Right lobe of liver (tissue), 4 donors: Measurements from ENCODE around the gene ARL2.

Experiments
- POLR2A ChIP-seq: fragments of 450-650 bp; IDR thresholded peaks from one replicate; pipeline ENCODE4 v1.6.1; 2017; ENCODE audit warnings: antibody characterized with exemption, mild to moderate bottlenecking
- TF ChIP-seq, protein P1 (sequence below), 4 donors: fragments of 200-600 bp in 3 of 4; fragments of 450-650 bp in 1 of 4; IDR thresholded peaks; one replicate each; pipeline versions ENCODE4 v1.5.1 to v1.8.0; 2016 to 2022; ENCODE audit warnings: antibody characterized with exemption in 4 of 4, mild to moderate bottlenecking in 2 of 4
- donor health status: DM: no; HTN: no; CAD: no.
- donor health status: DM: no; HTN: no; CAD: no.
- donor health status: DM: no; HTN: yes; CAD: no.

- TF ChIP-seq, protein P1, sequence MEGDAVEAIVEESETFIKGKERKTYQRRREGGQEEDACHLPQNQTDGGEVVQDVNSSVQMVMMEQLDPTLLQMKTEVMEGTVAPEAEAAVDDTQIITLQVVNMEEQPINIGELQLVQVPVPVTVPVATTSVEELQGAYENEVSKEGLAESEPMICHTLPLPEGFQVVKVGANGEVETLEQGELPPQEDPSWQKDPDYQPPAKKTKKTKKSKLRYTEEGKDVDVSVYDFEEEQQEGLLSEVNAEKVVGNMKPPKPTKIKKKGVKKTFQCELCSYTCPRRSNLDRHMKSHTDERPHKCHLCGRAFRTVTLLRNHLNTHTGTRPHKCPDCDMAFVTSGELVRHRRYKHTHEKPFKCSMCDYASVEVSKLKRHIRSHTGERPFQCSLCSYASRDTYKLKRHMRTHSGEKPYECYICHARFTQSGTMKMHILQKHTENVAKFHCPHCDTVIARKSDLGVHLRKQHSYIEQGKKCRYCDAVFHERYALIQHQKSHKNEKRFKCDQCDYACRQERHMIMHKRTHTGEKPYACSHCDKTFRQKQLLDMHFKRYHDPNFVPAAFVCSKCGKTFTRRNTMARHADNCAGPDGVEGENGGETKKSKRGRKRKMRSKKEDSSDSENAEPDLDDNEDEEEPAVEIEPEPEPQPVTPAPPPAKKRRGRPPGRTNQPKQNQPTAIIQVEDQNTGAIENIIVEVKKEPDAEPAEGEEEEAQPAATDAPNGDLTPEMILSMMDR (IDR thresholded peaks at IDR 0.05): no peak
- no peak for TF ChIP-seq POLR2A
Measured at GRCh38 chr11:65032216-65032615, 18.3 kb downstream of the ARL2 start.
